HepG2 (cell line): Measurements from ENCODE around the gene POLR2J. TPM values are rescaled to one million over a fixed set of nuclear protein-coding genes. Genes with fewer than 3 reads are reported as not detected.

Source experiments
- CENPBD1 ChIP-seq: sonication (generic); formaldehyde crosslinking; IDR thresholded peaks from 2 replicates; pipeline ENCODE4 v1.8.0; 2022; ENCODE audit warnings: missing genetic modification reagents, low read depth, mild to moderate bottlenecking, borderline replicate concordance
- DZIP1 ChIP-seq: sonication (generic); formaldehyde crosslinking; IDR thresholded peaks from 2 replicates; pipeline ENCODE4 v1.5.0; 2020; ENCODE audit warnings: mild to moderate bottlenecking, missing genetic modification reagents
- FOXM1 ChIP-seq: sonication (generic); formaldehyde crosslinking; IDR thresholded peaks from 2 replicates; pipeline ENCODE4 v1.5.0; 2020; ENCODE audit warnings: missing genetic modification reagents
- GMEB2 ChIP-seq: IDR thresholded peaks from 2 replicates; pipeline ENCODE4 v1.6.1; 2016; ENCODE audit warnings: missing biosample characterization, missing genetic modification reagents, low read depth
- JUNB ChIP-seq: sonication (generic); formaldehyde crosslinking; IDR thresholded peaks from 2 replicates; pipeline ENCODE4 v1.8.0; 2022; ENCODE audit warnings: missing genetic modification reagents, mild to moderate bottlenecking, borderline replicate concordance
- MAFG ChIP-seq: sonication (generic); formaldehyde crosslinking; IDR thresholded peaks from 2 replicates; pipeline ENCODE4 v1.5.1; 2020; ENCODE audit warnings: mild to moderate bottlenecking, missing genetic modification reagents
- MED1 ChIP-seq: sonication (generic); formaldehyde crosslinking; IDR thresholded peaks from 2 replicates; pipeline ENCODE4 v1.4.0; 2020; ENCODE audit warnings: missing genetic modification reagents
- MXD1 ChIP-seq: sonication (generic); formaldehyde crosslinking; IDR thresholded peaks from 2 replicates; pipeline ENCODE4 v1.4.0; 2020; ENCODE audit warnings: mild to moderate bottlenecking, missing genetic modification reagents
- MZF1 ChIP-seq: sonication (generic); formaldehyde crosslinking; IDR thresholded peaks from 2 replicates; pipeline ENCODE4 v1.8.1; 2023; ENCODE audit warnings: mild to moderate bottlenecking, missing genetic modification reagents, borderline replicate concordance
- POLR2AphosphoS5 ChIP-seq: IDR thresholded peaks from 2 replicates; pipeline ENCODE4 v1.6.1; 2012; ENCODE audit warnings: low read depth, low read length
- SAP130 ChIP-seq: IDR thresholded peaks from 2 replicates; pipeline ENCODE4 v1.6.1; 2016; ENCODE audit warnings: low read depth
- SIX1 ChIP-seq: sonication (generic); formaldehyde crosslinking; IDR thresholded peaks from 2 replicates; pipeline ENCODE4 v1.4.0; 2020; ENCODE audit warnings: missing genetic modification reagents, borderline replicate concordance
- SKI ChIP-seq: fragments of 450-650 bp; IDR thresholded peaks from one replicate; pipeline ENCODE4 v1.6.1; 2018; ENCODE audit warnings: mild to moderate bottlenecking; ENCODE audit not compliant: partially characterized antibody
- SOX6 ChIP-seq, 2 experiments: fragments of 450-650 bp in 1 of 2; sonication (generic) in 1 of 2; formaldehyde crosslinking in 1 of 2; IDR thresholded peaks; 2 replicates each; pipeline versions ENCODE4 v1.4.0 to v1.6.1; 2017 to 2020; ENCODE audit warnings: antibody characterized with exemption in 1 of 2, mild to moderate bottlenecking in 1 of 2, missing genetic modification reagents in 1 of 2
- SRSF4 ChIP-seq: fragments of 200-400 bp; formaldehyde crosslinking; IDR thresholded peaks from one replicate; pipeline ENCODE4 v1.6.1; 2018; ENCODE audit warnings: mild to moderate bottlenecking, low read depth, low read length, moderate library complexity; ENCODE audit not compliant: poor library complexity, severe bottlenecking
- TAF15 ChIP-seq: fragments of 200-400 bp; formaldehyde crosslinking; IDR thresholded peaks from one replicate; pipeline ENCODE4 v1.6.1; 2018; ENCODE audit warnings: mild to moderate bottlenecking, low read depth, low read length; ENCODE audit not compliant: poor library complexity, severe bottlenecking
- ZBTB44 ChIP-seq: sonication (generic); formaldehyde crosslinking; IDR thresholded peaks from 2 replicates; pipeline ENCODE4 v1.4.0; 2020; ENCODE audit warnings: missing genetic modification reagents
- ZNF101 ChIP-seq: sonication (generic); formaldehyde crosslinking; IDR thresholded peaks from 2 replicates; pipeline ENCODE4 v1.4.0; 2020; ENCODE audit warnings: mild to moderate bottlenecking, low read depth, missing genetic modification reagents, borderline replicate concordance
- ZNF256 ChIP-seq: sonication (generic); formaldehyde crosslinking; conservative IDR thresholded peaks from 2 replicates; pipeline ENCODE4 v1.4.0; 2020; ENCODE audit warnings: missing genetic modification reagents
- ZNF317 ChIP-seq: sonication (generic); formaldehyde crosslinking; IDR thresholded peaks from 2 replicates; pipeline ENCODE4 v1.5.0; 2020; ENCODE audit warnings: mild to moderate bottlenecking, missing genetic modification reagents
- ZNF383 ChIP-seq: sonication (generic); formaldehyde crosslinking; IDR thresholded peaks from 2 replicates; pipeline ENCODE4 v1.4.0; 2020; ENCODE audit warnings: missing genetic modification reagents, mild to moderate bottlenecking, borderline replicate concordance
- ZNF556 ChIP-seq: sonication (generic); formaldehyde crosslinking; IDR thresholded peaks from 2 replicates; pipeline ENCODE4 v1.4.0; 2020; ENCODE audit warnings: mild to moderate bottlenecking, missing genetic modification reagents, borderline replicate concordance
- ZNF761 ChIP-seq: sonication (generic); formaldehyde crosslinking; conservative IDR thresholded peaks from 2 replicates; pipeline ENCODE4 v1.4.0; 2020; ENCODE audit warnings: mild to moderate bottlenecking, missing genetic modification reagents
- polyA plus RNA-seq, 8 experiments: library from polyadenylated mRNA; depleted of rRNA in 3 of 8; stranded (reverse) in 7 of 8; unstranded in 1 of 8; fragments of >200 nt; fragmentation: Illumina TruSeq in 4 of 8; extraction: Trizol in 4 of 8; gene quantifications; 2 replicates each; pipeline versions ENCODE4 v1.2.1 to v1.2.3, GENCODE V29; 2011 to 2016; ENCODE audit warnings: low read depth in 4 of 8, missing spikeins in 1 of 8, mixed read lengths in 1 of 8; ENCODE audit not compliant: insufficient read depth in 1 of 8
- total RNA-seq, 5 experiments: library from RNA; depleted of rRNA; stranded (reverse); fragments of >200 nt; fragmentation: Illumina TruSeq; extraction: Trizol; gene quantifications; 2 replicates each; pipeline ENCODE4 v1.2.3, GENCODE V29; 2016; ENCODE audit warnings: low read depth in 1 of 5

Gene POLR2J
- total and polyA plus RNA-seq, 2 of the 13 experiments (the other 11 are each of a cell fraction or from before 2014, with no cell fraction given): 41.2 to 71.4 TPM

- TF ChIP-seq POLR2AphosphoS5: peak; percentile 70
- TF ChIP-seq DZIP1 (CRISPR knock-in tag): peak; percentile 90; the same call in 1 of the 2 replicates
- no peak for TF ChIP-seq ZNF383
- no peak for TF ChIP-seq FOXM1 (CRISPR knock-in tag)
- TF ChIP-seq ZNF256: no peak
- TF ChIP-seq ZNF101: no peak
- peak; percentile 96 for TF ChIP-seq SAP130 (CRISPR knock-in tag)
- peak; percentile 57; the same call in 1 of the 2 replicates for TF ChIP-seq SIX1
- no peak for TF ChIP-seq MAFG (CRISPR knock-in tag)
- no peak for TF ChIP-seq JUNB (CRISPR knock-in tag)
- TF ChIP-seq CENPBD1 (CRISPR knock-in tag): no peak; the same call in 1 of the 2 replicates
- peak; percentile 81 for TF ChIP-seq SKI
- TF ChIP-seq MZF1 (CRISPR knock-in tag): no peak
- no peak for TF ChIP-seq SOX6 (IDR thresholded peaks at IDR 0.05)
- no peak for TF ChIP-seq SOX6 (CRISPR knock-in tag; IDR thresholded peaks at IDR 0.05)
- TF ChIP-seq TAF15: no peak
- TF ChIP-seq ZNF317 (CRISPR knock-in tag): no peak
- peak; percentile 47; the same call in 1 of the 2 replicates for TF ChIP-seq ZNF556 (CRISPR knock-in tag)
- TF ChIP-seq MED1 (CRISPR knock-in tag): peak; percentile 35; the same call in 1 of the 2 replicates
- peak; percentile 64 for TF ChIP-seq ZNF761 (CRISPR knock-in tag)
- TF ChIP-seq GMEB2 (CRISPR knock-in tag): 0 out of 2 replicates have a peak, but pooled peaks have one; percentile 23
- no peak for TF ChIP-seq ZBTB44 (CRISPR knock-in tag)
- peak; percentile 62; the same call in 1 of the 2 replicates for TF ChIP-seq MXD1 (CRISPR knock-in tag)
- no peak for TF ChIP-seq SRSF4
Measured at GRCh38 chr7:102464577-102465280, 14.0 kb downstream of the POLR2J start, which contains the start of the genes ALKBH4 and LRWD1 (continued).
